Measurements from ENCODE around the gene BCAS4.

Gene BCAS4

GRCh38 chr20:50911716-50912115, 116.9 kb downstream of the BCAS4 start:
- no peak for DNase-seq (ENCODE audit: low spot score)

- no peak for DNase-seq (ENCODE audit: low spot score)
Observed at GRCh38 chr20:50913690-50914375, 119.0 kb downstream of the BCAS4 start.

DNA sequence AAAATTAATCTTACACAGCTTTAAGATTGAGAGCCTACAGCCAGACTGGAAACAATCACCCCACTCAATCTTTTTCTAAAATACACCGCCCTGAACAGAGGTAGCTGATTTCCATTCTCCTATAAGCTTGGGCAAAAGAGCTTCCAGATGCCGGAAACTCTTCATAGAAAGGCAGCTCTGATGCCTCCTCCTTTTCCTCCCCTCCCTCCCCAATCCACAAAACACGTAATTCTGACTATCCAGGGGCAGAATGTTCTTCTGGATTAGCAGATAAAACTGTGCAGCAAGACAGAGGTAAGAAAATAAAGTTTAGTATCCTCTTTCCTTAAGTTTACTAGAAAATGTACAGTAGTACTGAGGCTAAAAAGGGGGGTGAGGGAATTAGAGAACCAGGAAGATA, 120.6 kb downstream of the BCAS4 start:
- no peak for DNase-seq (ENCODE audit: low spot score)

- DNase-seq (ENCODE audit: low spot score): no peak
Observed at GRCh38 chr20:50916257-50916656, 121.4 kb downstream of the BCAS4 start.

GRCh38 chr20:50916934-50917333, 122.1 kb downstream of the BCAS4 start:
- DNase-seq (ENCODE audit: low spot score): no peak

DNA sequence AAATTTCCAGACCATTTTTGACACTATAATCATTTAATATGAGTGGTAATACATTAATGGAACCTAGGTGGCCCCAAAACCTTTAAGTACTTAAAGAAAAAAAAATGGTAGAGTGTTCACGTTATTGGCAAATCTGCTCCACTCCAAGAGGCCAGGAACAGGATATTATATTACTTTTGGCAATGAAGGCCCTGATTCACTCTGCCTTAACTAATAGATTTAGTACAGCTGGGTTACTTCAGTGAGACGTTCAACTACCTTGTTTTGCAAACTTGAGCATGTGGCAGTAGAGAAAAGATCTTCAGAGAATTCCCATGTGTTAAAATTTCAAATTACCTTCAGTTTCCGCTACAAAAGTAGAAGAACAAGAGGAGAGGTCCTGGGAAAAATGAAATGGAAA, 123.5 kb downstream of the BCAS4 start:
- no peak for DNase-seq (ENCODE audit: low spot score)

DNA sequence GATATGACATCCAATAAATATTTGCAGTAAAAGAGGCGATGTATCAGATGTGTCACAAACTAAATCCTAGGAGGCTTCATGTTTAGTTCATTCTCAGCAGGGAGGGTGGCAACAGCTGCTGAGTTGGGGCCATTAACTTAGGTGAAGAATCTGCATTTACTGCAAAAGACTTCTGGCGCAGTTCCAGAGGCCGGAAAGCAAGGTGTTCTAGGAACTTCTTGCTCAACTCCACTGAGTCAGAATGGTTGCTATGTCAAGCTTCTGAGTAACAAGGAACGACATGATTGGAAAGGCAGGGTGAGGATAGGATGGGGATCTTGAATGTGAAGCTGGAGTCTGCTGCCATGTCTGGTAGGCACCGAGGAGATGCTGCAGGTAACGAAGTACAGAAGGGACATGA, 124.7 kb downstream of the BCAS4 start:
- DNase-seq (ENCODE audit: low spot score): no peak

DNA sequence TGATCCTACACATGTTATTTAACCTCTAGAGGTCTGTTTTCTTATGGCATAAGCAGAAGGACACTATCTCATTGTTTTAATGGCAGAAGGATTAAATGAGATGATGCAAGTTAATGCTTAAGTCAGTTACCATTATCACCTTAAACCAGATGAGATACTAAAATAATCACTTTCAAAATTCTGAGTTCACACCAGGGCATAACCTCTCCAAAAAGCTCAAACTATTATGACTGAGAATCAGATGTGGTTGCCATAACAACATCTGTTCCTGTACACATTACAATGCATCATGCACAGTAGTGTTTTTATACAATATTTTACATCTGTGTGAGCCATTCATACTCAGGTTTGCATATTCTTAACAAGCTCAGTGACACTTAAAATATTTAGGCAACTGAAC, 126.1 kb downstream of the BCAS4 start:
- no peak for DNase-seq (ENCODE audit: low spot score)

DNA sequence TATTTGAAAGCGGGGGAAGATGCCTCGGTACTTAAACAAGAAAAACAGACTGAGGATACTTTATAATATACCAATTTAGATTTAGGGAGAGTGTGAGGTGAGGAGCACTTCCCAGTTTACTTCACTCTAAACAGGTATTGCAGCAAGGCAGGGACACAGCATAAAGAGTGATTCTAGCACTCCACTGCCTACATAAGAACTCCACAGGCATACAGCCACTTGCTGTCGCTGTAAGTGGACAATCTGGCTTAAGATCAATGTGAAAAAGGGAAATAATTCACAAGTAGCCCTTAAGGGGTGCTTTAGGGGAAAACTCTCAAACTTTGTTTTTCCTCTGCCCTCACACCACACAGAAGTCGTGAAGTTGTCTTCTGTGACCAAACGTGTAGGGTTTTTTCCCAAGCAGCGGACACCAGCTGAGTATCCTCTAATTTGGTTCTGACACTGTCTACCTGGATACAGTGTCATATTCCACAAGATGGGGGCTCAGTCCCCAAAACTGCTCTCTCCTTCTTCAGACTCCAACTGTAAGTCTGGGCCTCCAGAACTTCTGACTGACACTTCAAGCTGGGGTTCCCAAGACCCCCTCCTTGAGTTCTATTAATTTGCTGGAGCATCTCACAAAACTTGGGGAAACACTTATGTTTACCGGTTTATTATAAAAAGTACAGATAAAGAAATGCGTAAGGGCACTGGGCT, 127.1 kb downstream of the BCAS4 start:
- no peak for DNase-seq (ENCODE audit: low spot score)

DNA sequence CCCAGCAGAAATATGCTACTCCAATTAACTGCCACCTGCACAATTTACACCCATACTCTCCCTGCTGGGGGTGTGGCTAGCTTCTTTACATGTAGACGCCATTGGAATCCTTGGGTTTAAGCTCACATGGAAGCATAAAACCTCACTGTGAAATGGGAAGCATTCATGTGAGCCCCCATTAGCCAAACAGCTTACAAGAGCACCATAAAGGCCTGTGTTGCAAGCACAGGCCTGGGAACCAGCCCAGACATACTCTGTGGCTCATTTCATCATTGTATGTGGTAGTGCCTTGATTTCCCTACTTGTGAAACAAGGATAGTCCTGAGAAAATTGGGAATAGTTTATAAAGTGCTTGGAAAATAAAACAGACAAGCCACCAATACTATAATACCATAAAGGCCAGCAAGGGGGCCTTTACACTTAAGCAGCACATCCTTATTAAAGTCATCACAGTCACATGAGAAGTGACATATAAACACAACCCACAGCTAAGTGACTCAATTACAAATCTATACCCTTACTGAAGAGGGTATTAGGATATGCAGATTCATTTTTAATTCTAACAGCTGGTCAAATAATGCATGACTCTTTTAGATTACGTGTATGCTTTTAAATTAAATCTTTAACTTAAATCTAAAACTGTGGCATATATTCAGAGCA, 129.5 kb downstream of the BCAS4 start:
- DNase-seq (ENCODE audit: low spot score): no peak

GRCh38 chr20:50926530-50926929, 131.7 kb downstream of the BCAS4 start:
- no peak for DNase-seq (ENCODE audit: low spot score)
